ENCODE results near the gene GBP5. TPM values are rescaled to one million over a fixed set of nuclear protein-coding genes. Genes with fewer than 3 reads are reported as not detected.
"Not testable (repeated sequence)": the region's sequence is repeated elsewhere in the genome, so short reads cannot be mapped to it uniquely, and the experiment has no call there.

GBP5 gene
- total RNA-seq, 4 donors from 2014 or later: 0.13 to 0.65 (median 0.34) TPM

DNA sequence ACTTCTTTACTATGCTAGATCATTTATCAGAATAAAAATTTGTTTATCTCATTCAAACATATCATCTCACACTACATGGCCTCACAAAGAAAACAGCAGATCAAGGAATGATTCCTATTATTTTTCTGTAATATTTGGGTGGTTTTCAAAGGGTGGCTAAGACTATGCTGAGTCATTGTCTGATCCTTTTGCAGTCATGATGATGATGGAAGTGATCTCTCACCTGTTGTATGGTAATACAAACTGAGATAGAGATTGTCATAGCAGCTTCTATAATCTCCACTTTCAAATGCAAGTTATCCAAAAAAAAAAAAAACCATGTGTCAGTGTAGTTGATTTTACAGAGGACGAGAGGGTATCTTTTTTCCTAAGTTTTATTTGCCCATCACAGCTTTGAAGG lies 37.2 kb upstream of the GBP5 start:
- no peak for DNase-seq (ENCODE audit: low spot score in 2 of 2)
- intact Hi-C loops (cut with DNase I; ENCODE audit: low total_unique reads): no loop called here
- 71 to 73% methylated on average over 1 of the region's 1 CpG for WGBS, 2 donors
- TF ChIP-seq POLR2A (IDR thresholded peaks at IDR 0.05): no peak
- TF ChIP-seq, protein P1, sequence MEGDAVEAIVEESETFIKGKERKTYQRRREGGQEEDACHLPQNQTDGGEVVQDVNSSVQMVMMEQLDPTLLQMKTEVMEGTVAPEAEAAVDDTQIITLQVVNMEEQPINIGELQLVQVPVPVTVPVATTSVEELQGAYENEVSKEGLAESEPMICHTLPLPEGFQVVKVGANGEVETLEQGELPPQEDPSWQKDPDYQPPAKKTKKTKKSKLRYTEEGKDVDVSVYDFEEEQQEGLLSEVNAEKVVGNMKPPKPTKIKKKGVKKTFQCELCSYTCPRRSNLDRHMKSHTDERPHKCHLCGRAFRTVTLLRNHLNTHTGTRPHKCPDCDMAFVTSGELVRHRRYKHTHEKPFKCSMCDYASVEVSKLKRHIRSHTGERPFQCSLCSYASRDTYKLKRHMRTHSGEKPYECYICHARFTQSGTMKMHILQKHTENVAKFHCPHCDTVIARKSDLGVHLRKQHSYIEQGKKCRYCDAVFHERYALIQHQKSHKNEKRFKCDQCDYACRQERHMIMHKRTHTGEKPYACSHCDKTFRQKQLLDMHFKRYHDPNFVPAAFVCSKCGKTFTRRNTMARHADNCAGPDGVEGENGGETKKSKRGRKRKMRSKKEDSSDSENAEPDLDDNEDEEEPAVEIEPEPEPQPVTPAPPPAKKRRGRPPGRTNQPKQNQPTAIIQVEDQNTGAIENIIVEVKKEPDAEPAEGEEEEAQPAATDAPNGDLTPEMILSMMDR (IDR thresholded peaks at IDR 0.05): no peak
- H3K4me3 ChIP-seq (ENCODE audit: low read depth, poor library complexity, severe bottlenecking): no peak overlapping the region

DNA sequence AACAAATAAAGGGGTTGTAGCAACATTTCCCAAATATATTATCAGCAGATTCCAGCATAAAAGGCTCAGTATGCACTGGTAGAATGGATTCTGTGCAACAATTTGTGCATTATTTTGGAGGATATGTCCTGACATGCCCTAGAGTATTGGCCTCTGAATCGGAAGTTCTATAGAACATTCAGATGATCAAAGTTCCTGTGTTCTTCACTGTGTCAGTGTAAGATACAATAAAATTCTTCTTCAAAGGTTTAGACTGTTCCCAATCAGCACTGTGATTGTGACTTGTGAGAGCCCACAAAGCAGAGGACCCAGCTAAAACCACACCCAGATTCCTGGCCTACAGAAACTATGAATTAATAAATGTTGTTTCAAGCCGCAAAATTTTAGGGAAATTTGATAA lies 33.6 kb upstream of the GBP5 start:
- no peak overlapping the region for H3K4me3 ChIP-seq (ENCODE audit: low read depth, poor library complexity, severe bottlenecking)
- DNase-seq (ENCODE audit: low spot score in 2 of 2): no peak
- no peak for TF ChIP-seq POLR2A (IDR thresholded peaks at IDR 0.05)
- TF ChIP-seq, protein P1 (IDR thresholded peaks at IDR 0.05): no peak
- 54 to 60% methylated on average over 2 of the region's 2 CpGs for WGBS, 2 donors
- intact Hi-C loops (cut with DNase I; ENCODE audit: low total_unique reads): no loop called here

DNA sequence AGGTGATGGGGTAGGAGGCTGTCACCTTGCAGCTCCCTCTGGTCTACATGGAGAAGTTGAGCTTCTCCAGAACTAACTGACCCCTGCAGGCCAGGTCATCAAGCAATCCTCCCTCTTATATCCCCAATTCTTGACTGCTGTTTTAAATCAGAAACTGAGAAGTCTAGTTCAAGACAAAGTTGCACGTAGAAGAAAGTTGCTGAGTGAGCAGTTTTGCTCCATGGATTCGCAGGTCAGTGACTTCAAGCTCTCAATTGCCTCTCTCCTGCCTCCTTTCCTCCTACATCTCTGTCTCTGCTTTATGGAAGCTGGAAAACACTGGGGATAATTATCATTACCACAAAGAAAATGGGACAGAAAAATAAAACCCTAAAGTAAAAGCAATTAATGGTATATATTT lies 32.8 kb upstream of the GBP5 start:
- intact Hi-C loops (cut with DNase I; ENCODE audit: low total_unique reads): no loop called here
- H3K4me3 ChIP-seq (ENCODE audit: low read depth, poor library complexity, severe bottlenecking): no peak overlapping the region
- TF ChIP-seq POLR2A (IDR thresholded peaks at IDR 0.05): no peak
- TF ChIP-seq, protein P1 (IDR thresholded peaks at IDR 0.05): no peak
- DNase-seq (ENCODE audit: low spot score in 2 of 2): no peak
- WGBS, 2 donors: 75 to 87% methylated on average over 2 of the region's 2 CpGs

DNA sequence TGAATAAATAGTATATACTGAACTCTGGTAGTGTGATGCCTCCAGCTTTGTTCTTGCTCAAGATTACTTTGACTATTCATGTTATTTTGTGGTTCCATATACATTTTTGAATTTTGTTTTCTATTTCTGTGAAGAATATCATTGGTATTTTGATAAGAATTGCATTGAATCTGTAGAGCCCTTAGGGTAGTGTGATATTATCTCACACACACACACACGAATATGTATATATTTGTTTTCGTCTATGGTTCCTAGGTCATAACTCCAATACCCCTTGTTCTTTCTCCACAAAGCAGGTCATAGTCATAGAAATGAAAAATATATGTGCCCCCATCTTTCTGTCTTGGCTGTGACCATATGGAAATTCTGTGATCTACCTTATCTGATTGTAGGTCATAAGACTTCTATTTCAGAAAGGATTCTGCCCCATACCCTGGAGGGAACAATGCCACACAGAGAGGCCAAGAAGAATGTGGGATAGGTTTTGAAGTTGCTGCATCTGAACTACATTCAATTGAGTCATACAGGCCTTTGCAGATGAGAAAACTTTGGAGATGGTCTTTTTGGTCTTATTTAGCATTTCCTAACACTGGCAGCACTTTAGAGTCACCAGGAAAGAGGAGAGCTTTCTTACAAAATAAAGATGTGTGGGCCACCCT lies 32.0 kb upstream of the GBP5 start:
- no peak overlapping the region for H3K4me3 ChIP-seq (ENCODE audit: low read depth, poor library complexity, severe bottlenecking)
- no peak for DNase-seq (ENCODE audit: low spot score in 2 of 2)
- WGBS, 2 donors: 84 to 91% methylated on average over 2 of the region's 2 CpGs
- intact Hi-C loops (cut with DNase I; ENCODE audit: low total_unique reads): no loop called here
- no peak for TF ChIP-seq POLR2A (IDR thresholded peaks at IDR 0.05)
- TF ChIP-seq, protein P1 (IDR thresholded peaks at IDR 0.05): no peak

DNA sequence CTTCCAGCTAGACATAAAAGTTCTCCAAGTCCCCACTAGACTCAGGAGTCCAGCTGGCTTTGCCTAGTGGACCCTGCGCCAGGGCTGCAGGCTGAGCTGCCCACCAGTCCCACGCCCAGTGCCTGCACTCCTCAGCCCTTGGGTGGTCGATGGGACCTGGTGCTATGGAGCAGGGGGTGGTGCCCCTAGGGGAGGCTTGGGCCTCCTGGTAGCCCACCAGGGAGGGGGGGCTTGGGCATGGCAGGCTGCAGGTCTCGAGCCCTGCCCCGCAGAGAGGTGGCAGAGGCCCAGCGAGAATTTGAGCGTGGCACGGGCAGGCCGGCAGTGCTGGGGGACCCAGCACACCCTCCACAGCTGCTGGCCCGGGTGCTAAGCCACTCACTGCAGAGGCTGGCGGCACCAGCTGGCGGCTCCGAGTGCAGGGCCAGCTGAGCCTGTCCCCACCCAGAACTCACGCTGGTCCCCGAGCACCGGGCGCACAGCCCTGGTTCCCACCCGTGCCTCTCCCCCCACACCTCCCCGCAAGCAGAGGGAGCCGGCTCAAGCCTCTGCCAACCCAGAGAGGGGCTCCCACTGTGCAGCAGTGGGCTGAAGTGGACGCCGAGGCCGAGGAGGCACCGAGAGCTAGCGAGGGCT lies 30.2 kb upstream of the GBP5 start:
- WGBS, 2 donors: 98% methylated on average over 21 to 22 of the region's 25 CpGs
- H3K4me3 ChIP-seq (ENCODE audit: low read depth, poor library complexity, severe bottlenecking): no peak overlapping the region
- intact Hi-C loops (cut with DNase I; ENCODE audit: low total_unique reads): no loop called here
- no peak for DNase-seq (ENCODE audit: low spot score in 2 of 2)
- TF ChIP-seq, protein P1 (IDR thresholded peaks at IDR 0.05): no peak
- TF ChIP-seq POLR2A (IDR thresholded peaks at IDR 0.05): no peak

DNA sequence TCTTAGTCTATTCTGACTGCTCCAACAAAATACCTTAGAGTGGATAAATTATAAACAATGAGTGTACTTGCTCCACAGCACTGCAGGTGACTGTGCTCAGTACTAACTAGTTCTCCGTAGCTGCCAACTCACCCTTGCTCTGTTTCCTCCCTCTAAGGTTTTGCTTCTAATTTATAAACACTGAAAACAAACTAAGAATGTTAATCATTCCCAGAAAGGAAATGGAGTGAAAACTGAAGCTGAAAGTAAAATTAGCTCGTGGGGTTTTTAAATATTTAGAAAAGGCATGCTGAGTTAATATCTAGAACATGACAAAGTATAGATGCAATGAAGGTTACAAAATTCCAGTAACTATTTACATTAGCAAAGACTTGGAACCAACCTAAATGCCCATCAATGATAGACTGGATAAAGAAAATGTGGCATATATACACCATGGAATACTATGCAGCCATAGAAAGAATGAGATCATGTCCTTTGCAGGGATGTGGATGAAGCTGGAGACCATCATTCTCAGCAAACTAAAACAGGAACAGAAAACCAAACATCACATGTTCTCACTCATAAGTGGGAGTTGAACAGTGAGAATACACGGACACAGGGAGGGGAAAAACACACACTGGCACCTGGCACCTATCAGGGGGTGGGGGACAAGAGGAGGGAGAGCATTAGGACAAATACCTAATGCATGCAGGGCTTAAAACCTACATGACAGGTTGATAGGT lies 27.2 kb upstream of the GBP5 start:
- 47 to 52% methylated on average over 3 of the region's 3 CpGs for WGBS, 2 donors

More for the DNA sequence above, 27.2 kb upstream of the GBP5 start:
- intact Hi-C loops (cut with DNase I; ENCODE audit: low total_unique reads); H3K4me3 ChIP-seq (ENCODE audit: low read depth, poor library complexity, severe bottlenecking); DNase-seq (ENCODE audit: low spot score in 2 of 2): not testable (repeated sequence)
